Ectodermal cell (in vitro differentiated cells): ENCODE measurements around the gene IGLL5.

Source experiments
- H3K27ac ChIP-seq: 2 replicates; pipeline ENCODE4 v1.7.0; 2013; ENCODE audit warnings: mild to moderate bottlenecking, low read depth, low read length; ENCODE audit not compliant: insufficient read depth, poor library complexity, severe bottlenecking
- H3K27me3 ChIP-seq: 2 replicates; pipeline ENCODE4 v1.7.0; 2013; ENCODE audit warnings: mild to moderate bottlenecking, low read length; ENCODE audit not compliant: insufficient read depth, control insufficient read depth, poor library complexity, severe bottlenecking
- H3K36me3 ChIP-seq: one replicate; pipeline ENCODE4 v1.7.0; 2013; ENCODE audit warnings: low read length; ENCODE audit not compliant: control insufficient read depth, insufficient read depth
- H3K4me1 ChIP-seq: one replicate; pipeline ENCODE4 v1.7.0; 2013; ENCODE audit warnings: low read length; ENCODE audit not compliant: control insufficient read depth, insufficient read depth
- H3K4me3 ChIP-seq: 2 replicates; pipeline ENCODE4 v1.7.0; 2013; ENCODE audit warnings: low read depth, low read length, control low read depth; ENCODE audit not compliant: insufficient read depth
- H3K9me3 ChIP-seq: 2 replicates; pipeline ENCODE4 v1.7.0; 2013; ENCODE audit warnings: mild to moderate bottlenecking, low read length, moderate library complexity; ENCODE audit not compliant: control insufficient read depth
- WGBS, 2 experiments: methylation state at CpG; one replicate each; pipeline ENCODE4 v1.1.7; 2013; ENCODE audit warnings: missing lambda C conversion rate in 2 of 2; 5-methylcytosine and 5-hydroxymethylcytosine counted together

The IGLL5 gene

GRCh38 chr22:22927888-22928665 is 40.5 kb downstream of the IGLL5 start:
- H3K36me3 ChIP-seq = no peaks in the 10 kb centered on the region
- H3K9me3 ChIP-seq = no peaks in the 10 kb centered on the region
- 88 to 92% methylated on average over 7 of the region's 7 CpGs for WGBS, 2 experiments
- H3K27me3 ChIP-seq = no peaks in the 10 kb centered on the region
- no peak overlapping the region for H3K27ac ChIP-seq
- H3K4me3 ChIP-seq = no peak overlapping the region
- H3K4me1 ChIP-seq = no peaks in the 10 kb centered on the region

- Histone ChIP-seq H3K4me3 (no peak overlapping the region), H3K27me3 (no peaks in the 10 kb centered on the region), H3K36me3 (no peaks in the 10 kb centered on the region), H3K9me3 (no peaks in the 10 kb centered on the region), H3K4me1 (no peaks in the 10 kb centered on the region), H3K27ac (no peak overlapping the region)
- 81 to 85% methylated on average over 11 of the region's 11 CpGs for WGBS, 2 experiments
Observed at GRCh38 chr22:22928666-22929380, 41.2 kb downstream of the IGLL5 start.

- Histone ChIP-seq H3K4me1 (no peaks in the 10 kb centered on the region), H3K4me3 (no peak overlapping the region), H3K27ac (no peak overlapping the region), H3K27me3 (no peaks in the 10 kb centered on the region), H3K36me3 (no peaks in the 10 kb centered on the region), H3K9me3 (no peaks in the 10 kb centered on the region)
- WGBS, 2 experiments = 90 to 91% methylated on average over 16 of the region's 16 CpGs
Observed at GRCh38 chr22:22929381-22930221, 42.0 kb downstream of the IGLL5 start.

GRCh38 chr22:22930222-22930497 is 42.5 kb downstream of the IGLL5 start:
- WGBS, 2 experiments = 93 to 94% methylated on average over 3 of the region's 3 CpGs
- Histone ChIP-seq H3K9me3 (no peaks in the 10 kb centered on the region), H3K27me3 (no peaks in the 10 kb centered on the region), H3K4me1 (no peaks in the 10 kb centered on the region), H3K36me3 (no peaks in the 10 kb centered on the region), H3K4me3 (no peak overlapping the region), H3K27ac (no peak overlapping the region)

- 87 to 89% methylated on average over 9 of the region's 9 CpGs for WGBS, 2 experiments
- Histone ChIP-seq H3K4me3 (no peak overlapping the region), H3K27me3 (no peaks in the 10 kb centered on the region), H3K4me1 (no peaks in the 10 kb centered on the region), H3K36me3 (no peaks in the 10 kb centered on the region), H3K27ac (no peak overlapping the region), H3K9me3 (no peaks in the 10 kb centered on the region)
Observed at GRCh38 chr22:22930571-22931556, 43.2 kb downstream of the IGLL5 start.

- Histone ChIP-seq H3K4me1 (no peaks in the 10 kb centered on the region), H3K27me3 (no peaks in the 10 kb centered on the region), H3K36me3 (no peaks in the 10 kb centered on the region), H3K4me3 (no peak overlapping the region), H3K27ac (no peak overlapping the region), H3K9me3 (no peaks in the 10 kb centered on the region)
- WGBS, 2 experiments = 91% methylated on average over 14 of the region's 14 CpGs
Observed at GRCh38 chr22:22931557-22932270, 44.1 kb downstream of the IGLL5 start.

GRCh38 chr22:22932512-22932941 is 44.9 kb downstream of the IGLL5 start:
- Histone ChIP-seq H3K4me3 (no peak overlapping the region), H3K27me3 (no peaks in the 10 kb centered on the region), H3K9me3 (no peaks in the 10 kb centered on the region), H3K27ac (no peak overlapping the region), H3K36me3 (no peaks in the 10 kb centered on the region), H3K4me1 (no peaks in the 10 kb centered on the region)
- 70 to 74% methylated on average over 6 of the region's 6 CpGs for WGBS, 2 experiments

- Histone ChIP-seq H3K4me3 (no peak overlapping the region), H3K9me3 (no peaks in the 10 kb centered on the region), H3K27ac (no peak overlapping the region), H3K27me3 (no peaks in the 10 kb centered on the region), H3K36me3 (no peaks in the 10 kb centered on the region), H3K4me1 (no peaks in the 10 kb centered on the region)
- 87 to 93% methylated on average over 8 of the region's 8 CpGs for WGBS, 2 experiments
Observed at GRCh38 chr22:22933100-22933806, 45.6 kb downstream of the IGLL5 start.
